B cell (primary cell): Measurements from ENCODE around the gene NATD1. TPM values are rescaled to one million over a fixed set of nuclear protein-coding genes. Genes with fewer than 3 reads are reported as not detected.

ENCODE experiments used
- ATAC-seq: fragments of 200-7000 bp; cut with Tn5 transposase; one replicate; pipeline ENCODE4 v1.10.0; 2021; ENCODE audit warnings: low read depth, mild to moderate bottlenecking, moderate number of reproducible peaks, moderate library complexity
- CTCF ChIA-PET: fragments of 350-600 bp; sonication (Branson Sonifier 250); formaldehyde crosslinking; loops from one replicate; lab custom pipeline; 2021; ENCODE audit warnings: antibody characterized with exemption, inconsistent platforms; lab: Charles Lee
- POLR2A ChIA-PET: fragments of 350-600 bp; sonication (Branson Sonifier 250); formaldehyde crosslinking; loops from one replicate; lab custom pipeline; 2021; ENCODE audit warnings: antibody characterized with exemption; lab: Charles Lee
- DNase-seq: peaks from one replicate; pipeline ENCODE4 v3.0.0; 2013
- H2AFZ ChIP-seq: 2 replicates; pipeline ENCODE4 v1.6.1; 2012; ENCODE audit warnings: mild to moderate bottlenecking, low read depth, low read length; ENCODE audit not compliant: insufficient read depth, poor library complexity, severe bottlenecking
- H3K27ac ChIP-seq, 2 donors: 1 replicate in 1 of 2; 2 replicates in 1 of 2; pipeline ENCODE4 v1.5.1; 2012 to 2013; ENCODE audit warnings: low read length in 2 of 2, mild to moderate bottlenecking in 2 of 2, moderate library complexity in 1 of 2
- H3K27me3 ChIP-seq, 4 experiments: fragments of 200-600 bp in 1 of 4; sonication (generic) in 1 of 4; replicated peaks in 1 of 4; 1 replicate in 2 of 4; 2 replicates in 2 of 4; pipeline versions ENCODE4 v1.6.1 to v1.7.0; 2013 to 2016; ENCODE audit warnings: low read length in 3 of 4, mild to moderate bottlenecking in 2 of 4, mixed read lengths in 1 of 4, moderate library complexity in 1 of 4; ENCODE audit not compliant: insufficient read depth in 4 of 4, control insufficient read depth in 3 of 4; ENCODE audit errors: control extremely low read depth in 1 of 4
- H3K36me3 ChIP-seq, 2 experiments: replicated peaks in 1 of 2; 1 replicate in 1 of 2; 2 replicates in 1 of 2; pipeline versions ENCODE4 v1.6.1 to v1.7.1; 2013; ENCODE audit warnings: low read length in 1 of 2; ENCODE audit not compliant: insufficient read depth in 2 of 2, control insufficient read depth in 1 of 2; ENCODE audit errors: control extremely low read depth in 1 of 2, extremely low read depth in 1 of 2
- H3K4me1 ChIP-seq, 2 donors: fragments of 200-600 bp in 1 of 2; sonication (generic) in 1 of 2; 1 replicate in 1 of 2; 2 replicates in 1 of 2; pipeline versions ENCODE4 v1.5.1 to v1.6.1; 2013 to 2017; ENCODE audit warnings: low read length in 2 of 2; ENCODE audit not compliant: control insufficient read depth in 2 of 2, insufficient read depth in 2 of 2
- H3K4me2 ChIP-seq: replicated peaks from 2 replicates; pipeline ENCODE3; 2012; ENCODE audit warnings: mild to moderate bottlenecking, low read depth, low read length; ENCODE audit not compliant: poor library complexity, severe bottlenecking
- H3K4me3 ChIP-seq, 5 experiments: fragments of 200-600 bp in 1 of 5; sonication (generic) in 1 of 5; 1 replicate in 3 of 5; 2 replicates in 2 of 5; pipeline versions ENCODE4 v1.5.1 to v1.7.0; 2011 to 2016; ENCODE audit warnings: low read length in 4 of 5, mild to moderate bottlenecking in 4 of 5, low read depth in 2 of 5, control low read depth in 1 of 5, moderate library complexity in 1 of 5; ENCODE audit not compliant: insufficient read depth in 1 of 5; ENCODE audit errors: control extremely low read depth in 1 of 5, extremely low read depth in 1 of 5
- H3K79me2 ChIP-seq: fragments of 200-600 bp; sonication (generic); one replicate; pipeline ENCODE4 v1.6.0; 2016; ENCODE audit warnings: low read length; ENCODE audit not compliant: control insufficient read depth, insufficient read depth
- H3K9ac ChIP-seq: fragments of 200-600 bp; sonication (generic); 2 replicates; pipeline ENCODE4 v1.6.1; 2017; ENCODE audit warnings: mild to moderate bottlenecking, low read length, moderate library complexity
- H3K9me3 ChIP-seq, 3 donors: one replicate each; pipeline versions ENCODE4 v1.6.1 to v1.7.1; 2013; ENCODE audit warnings: low read length in 2 of 3; ENCODE audit not compliant: control insufficient read depth in 2 of 3, insufficient read depth in 1 of 3; ENCODE audit errors: control extremely low read depth in 1 of 3
- H4K20me1 ChIP-seq: 2 replicates; pipeline ENCODE4 v1.6.0; 2012; ENCODE audit warnings: mild to moderate bottlenecking, low read length; ENCODE audit not compliant: insufficient read depth, control insufficient read depth, poor library complexity, severe bottlenecking
- H3K27ac Mint-ChIP-seq: one replicate; pipeline ENCODE4 v1.8.0; 2021; ENCODE audit warnings: mixed read lengths
- H3K27me3 Mint-ChIP-seq: one replicate; pipeline ENCODE4 v1.8.0; 2021; ENCODE audit warnings: mixed read lengths
- H3K4me1 Mint-ChIP-seq: one replicate; pipeline ENCODE4 v1.8.0; 2021; ENCODE audit warnings: mixed read lengths
- H3K4me3 Mint-ChIP-seq: one replicate; pipeline ENCODE4 v1.8.0; 2021; ENCODE audit warnings: mixed read lengths
- H3K9me3 Mint-ChIP-seq: one replicate; pipeline ENCODE4 v1.8.0; 2022; ENCODE audit warnings: mixed read lengths; ENCODE audit not compliant: insufficient read depth
- CTCF ChIP-seq: fragments of 200-600 bp; IDR thresholded peaks from one replicate; pipeline ENCODE4 v1.8.0; 2022; ENCODE audit warnings: antibody characterized with exemption, mild to moderate bottlenecking
- EZH2 ChIP-seq: IDR thresholded peaks from 2 replicates; pipeline ENCODE4 v1.6.1; 2012; ENCODE audit warnings: borderline replicate concordance, low read depth, mild to moderate bottlenecking, moderate library complexity, low read length; ENCODE audit not compliant: insufficient read depth, poor library complexity, severe bottlenecking
- WGBS: methylation state at CpG from one replicate; pipeline ENCODE4 v1.1.5; 2013; ENCODE audit warnings: missing lambda C conversion rate; ENCODE audit not compliant: insufficient coverage; 5-methylcytosine and 5-hydroxymethylcytosine counted together
- intact Hi-C: fragments of 100-400 bp; cut with micrococcal nuclease; formaldehyde crosslinking; loops from one replicate; pipeline ENCODE4 v1.10.0; 2022
- polyA plus RNA-seq: library from polyadenylated mRNA; depleted of rRNA; stranded (reverse); fragments of >200 nt; gene quantifications from 2 replicates; pipeline ENCODE4 v1.2.3, GENCODE V29; 2012
- total RNA-seq, 2 donors: library from RNA; stranded (reverse); fragments of 120-200 nt in 1 of 2; gene quantifications; 1 replicate in 1 of 2; 2 replicates in 1 of 2; pipeline versions ENCODE4 v1.2.3 to v1.2.4, GENCODE V29; 2013 to 2022

NATD1 gene
- total and polyA plus RNA-seq, 2 donors (not counting 1 experiment from before 2014, with no cell fraction given), result 2.0 to 6.7 TPM

GRCh38 chr17:21289175-21289901, 36.1 kb upstream of the NATD1 start:
- H3K9me3 Mint-ChIP-seq, result no peaks in the 10 kb centered on the region
- peaks cover 0 to 12% (median 0%) of the 10 kb centered on the region in 3 donors for H3K9me3 ChIP-seq
- H3K4me2 ChIP-seq, result peak overlapping the region; percentile 90
- 79% methylated on average over 11 of the region's 11 CpGs for WGBS
- H3K4me1 ChIP-seq, result peaks cover 37 to 58% of the 10 kb centered on the region in 2 donors
- peak overlapping the region; percentile 99 for H3K27ac Mint-ChIP-seq
- peak overlapping the region; percentile 96 for H3K4me3 Mint-ChIP-seq
- peak overlapping the region; percentile 95 for H3K27ac ChIP-seq
- H3K4me3 ChIP-seq, result peak overlapping the region in 1 of 5 experiments; percentile 96
- H2AFZ ChIP-seq, result no peak overlapping the region
- H3K9ac ChIP-seq, result no peak overlapping the region
- intact Hi-C loops, result loop anchor here (2.0 kb wide), 1 partner anchor 21 kb away; no protein-coding TSS in a partner anchor
- peaks cover 78% of the 10 kb centered on the region for H4K20me1 ChIP-seq
- H3K27me3 ChIP-seq, result no peaks in the 10 kb centered on the region
- ChIA-PET POLR2A (interaction anchor here (1.0 kb wide), 1 partner anchor 17 kb away, joined by 3 read pairs; no protein-coding TSS in a partner anchor), CTCF (interaction anchor here (1.2 to 2.3 kb wide), 2 partner anchors 11 to 224 kb away, joined by 3 to 8 read pairs; no protein-coding TSS in a partner anchor)
- TF ChIP-seq CTCF (no peak), EZH2 (no peak)
- H3K36me3 ChIP-seq, result peaks cover 0 to 18% of the 10 kb centered on the region in 2 experiments
- ATAC-seq (no peak), DNase-seq (no peak)
- peaks cover 93% of the 10 kb centered on the region for H3K79me2 ChIP-seq
- peaks cover 70% of the 10 kb centered on the region for H3K4me1 Mint-ChIP-seq
- H3K27me3 Mint-ChIP-seq, result no peaks in the 10 kb centered on the region
